Raji (cell line): Measurements from ENCODE around the gene PLEKHO2.

ENCODE experiments used
- POLR2A ChIP-seq: IDR thresholded peaks from 2 replicates; pipeline ENCODE4 v1.6.1; 2011; ENCODE audit warnings: low read depth, low read length, control low read depth; ENCODE audit not compliant: insufficient read depth

Gene PLEKHO2

DNA sequence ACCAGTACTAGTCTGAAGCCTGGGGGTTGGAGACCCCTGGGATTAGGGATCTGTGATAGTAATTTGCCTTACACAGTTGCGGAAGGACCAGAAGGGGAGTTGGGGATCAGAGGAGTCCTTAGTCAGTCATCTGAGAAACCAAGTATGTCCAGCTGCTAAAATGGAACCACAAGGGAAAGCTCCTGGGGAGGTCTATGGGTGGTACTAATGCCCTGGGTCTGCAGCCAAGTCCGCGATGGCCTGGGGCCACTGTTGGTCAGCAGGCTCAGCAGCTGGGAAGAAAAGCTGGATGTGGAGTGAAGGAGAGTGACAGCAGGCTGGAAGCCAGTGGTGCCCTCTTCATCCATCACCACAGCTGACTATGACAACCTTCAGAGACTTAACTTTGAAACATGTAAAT is 67.8 kb downstream of the PLEKHO2 start:
- TF ChIP-seq POLR2A: no peak

DNA sequence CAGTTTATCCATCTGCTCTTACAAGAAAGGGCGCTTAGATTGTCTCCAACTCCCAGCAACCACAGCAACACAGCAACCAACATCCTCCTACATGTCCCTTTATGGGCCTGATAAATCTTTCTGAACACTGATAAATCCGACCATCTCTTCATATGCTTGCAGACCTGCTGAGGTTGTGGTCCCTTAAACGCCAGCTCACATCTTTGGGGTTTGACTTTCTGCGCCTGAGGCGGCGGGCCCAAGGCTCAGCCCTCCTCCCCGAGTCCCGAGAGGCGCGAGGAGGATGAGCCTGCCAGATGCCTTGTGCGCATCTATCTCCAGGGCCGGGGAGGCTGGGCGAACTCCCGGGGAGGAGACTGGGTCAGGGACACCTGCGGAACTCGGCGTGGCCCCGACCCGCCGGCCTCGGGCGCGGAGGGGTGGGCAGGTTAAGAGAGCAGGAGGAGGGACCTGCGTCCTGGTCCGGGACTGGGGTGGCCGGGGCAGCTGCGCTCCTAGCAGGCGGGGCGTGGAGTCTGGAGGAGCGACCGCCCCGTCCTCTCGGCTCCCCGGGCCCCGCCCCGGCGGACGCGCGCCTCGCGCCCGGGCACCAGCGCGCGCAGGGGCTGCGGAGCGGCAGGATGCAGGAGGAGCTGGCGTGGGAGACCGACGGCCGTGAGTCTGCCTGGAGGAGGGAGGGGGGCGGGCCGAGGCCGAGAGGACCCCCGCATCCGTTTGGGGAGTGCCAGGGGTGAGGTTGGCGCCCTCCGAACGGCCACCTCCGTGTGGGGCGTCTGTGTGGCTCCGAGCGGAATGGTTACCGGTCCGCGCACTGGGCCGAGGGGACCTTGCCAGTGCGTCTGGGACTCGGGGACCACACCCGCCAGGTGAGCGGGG is 69.8 kb downstream of the PLEKHO2 start, which contains the start of gene ANKDD1A:
Gene ANKDD1A (plus strand): TSS at position 592 of the 876 bp plus-strand sequence. CDS start 29 bp downstream, at position 621.
- TF ChIP-seq POLR2A: no peak

DNA sequence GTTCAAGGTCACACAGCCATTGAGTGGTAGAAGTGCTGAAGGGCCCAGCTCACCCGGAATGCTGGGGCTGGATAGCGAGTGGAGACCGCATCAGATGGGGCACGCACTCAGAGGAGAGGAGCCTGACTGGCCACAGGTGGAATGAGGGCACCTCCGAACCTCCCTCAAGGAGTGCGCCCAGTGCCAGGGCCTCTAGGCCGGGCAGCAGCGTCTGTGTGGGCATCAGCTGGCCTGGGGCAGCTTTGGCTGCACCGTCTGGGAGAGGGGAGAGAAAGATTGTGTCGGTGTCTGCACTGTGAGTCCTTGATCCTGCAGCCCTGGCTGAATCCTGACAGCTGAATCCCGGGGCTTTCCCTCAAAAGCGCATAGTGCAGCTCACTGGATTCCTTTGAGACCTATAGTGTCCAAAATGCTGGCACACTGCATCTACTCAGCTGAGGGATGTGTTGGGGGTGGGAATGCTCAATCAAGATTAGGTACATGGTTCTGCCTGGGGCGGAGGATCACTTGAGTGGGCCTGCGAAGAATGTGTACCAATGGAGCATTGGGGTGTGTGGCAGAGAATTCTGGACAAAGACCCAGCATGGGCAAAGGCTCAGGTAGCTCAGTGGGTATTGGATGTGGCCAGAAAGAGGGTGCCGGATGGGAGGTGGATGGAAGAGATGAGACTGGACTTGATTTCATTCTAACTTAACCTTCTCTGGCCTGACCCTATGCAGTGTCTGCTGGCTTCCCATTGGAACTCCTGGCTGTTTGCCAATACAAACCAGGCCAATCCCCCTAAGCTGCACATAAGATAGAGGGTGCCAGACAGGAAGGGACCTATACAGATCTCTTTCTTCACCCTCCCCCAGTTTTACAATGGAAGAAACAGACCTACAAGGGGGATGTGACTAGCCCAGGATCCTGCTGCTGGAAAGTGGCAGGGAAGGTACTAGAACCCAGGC is 70.9 kb downstream of the PLEKHO2 start:
- no peak for TF ChIP-seq POLR2A

DNA sequence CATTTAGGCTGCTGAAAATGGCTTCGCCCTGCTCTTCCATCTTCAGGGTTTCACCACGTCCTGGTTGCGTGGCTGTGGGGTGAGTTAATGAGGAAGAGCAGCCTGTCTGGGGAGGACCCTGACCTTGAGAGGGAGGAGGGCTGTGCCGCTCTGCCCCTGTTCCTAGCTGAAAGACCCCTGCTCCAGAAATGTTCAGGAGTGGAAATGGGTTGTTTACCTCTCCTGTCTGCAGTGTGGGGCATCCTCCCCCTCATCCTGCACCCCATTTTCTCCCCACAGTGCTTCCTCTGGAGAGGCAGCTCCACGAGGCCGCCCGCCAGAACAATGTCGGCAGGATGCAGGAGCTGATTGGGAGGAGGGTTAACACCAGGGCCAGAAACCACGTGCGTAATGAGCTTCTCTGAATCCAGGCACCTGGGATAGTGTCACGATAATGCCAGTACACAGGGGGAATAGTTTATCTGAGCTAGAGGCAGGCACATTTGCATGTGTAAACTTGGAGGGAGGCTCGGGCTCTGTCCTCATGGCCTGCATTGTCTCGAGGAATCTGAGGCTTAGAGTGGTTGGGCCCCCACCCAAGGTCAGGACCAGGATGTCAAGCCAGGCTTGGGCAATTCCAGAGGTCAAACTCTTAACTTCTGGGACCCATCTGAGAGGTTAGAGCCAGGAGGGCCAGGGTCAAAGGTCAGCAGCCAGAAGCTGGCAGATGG is 74.0 kb downstream of the PLEKHO2 start:
- no peak for TF ChIP-seq POLR2A

DNA sequence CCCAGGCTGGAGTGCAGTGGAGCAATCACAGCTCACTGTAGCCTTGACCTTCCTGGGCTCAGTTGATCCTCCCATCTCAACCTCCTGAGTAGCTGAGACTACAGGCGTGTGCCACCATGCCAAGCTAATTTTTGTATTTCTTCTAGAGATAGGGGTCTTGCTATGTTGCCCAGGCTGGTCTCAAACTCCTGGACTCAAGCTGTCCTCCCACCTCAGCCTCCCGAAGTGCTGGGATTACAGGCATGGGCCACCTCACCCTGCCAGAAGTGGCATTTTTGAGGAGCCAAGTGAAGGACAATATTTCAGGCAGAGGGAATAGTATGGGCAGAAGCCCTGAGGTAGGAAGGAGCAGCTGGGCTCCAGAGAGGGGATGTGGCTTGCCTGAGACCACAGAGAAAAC is 74.7 kb downstream of the PLEKHO2 start:
- TF ChIP-seq POLR2A: no peak

DNA sequence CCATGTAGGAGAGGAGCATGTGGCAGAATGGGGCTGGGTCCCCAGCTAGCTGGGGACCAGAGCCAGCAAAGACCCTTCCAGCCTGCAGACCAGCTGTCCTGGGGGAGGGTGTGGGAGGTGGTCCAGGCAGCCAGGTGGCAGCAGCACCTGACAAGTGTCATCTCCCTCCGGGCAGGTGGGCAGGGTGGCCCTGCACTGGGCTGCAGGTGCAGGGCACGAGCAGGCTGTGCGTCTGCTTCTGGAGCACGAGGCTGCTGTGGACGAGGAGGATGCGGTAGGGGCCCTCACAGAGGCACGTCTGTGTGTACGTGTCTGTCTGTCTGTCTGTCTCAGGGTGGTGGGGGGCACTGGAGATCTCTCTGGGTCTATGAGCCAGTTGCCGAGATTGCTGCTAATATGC is 75.5 kb downstream of the PLEKHO2 start:
- no peak for TF ChIP-seq POLR2A
